Stimulated activated CD4-positive, alpha-beta T cell treated with anti-CD3 and anti-CD28 coated beads, Interleukin-1b, Interleukin-23, amount 100 ng/mL, for 24 hours (primary cell): ENCODE data around the gene ALK.

Experiments
- DNase-seq, 4 experiments: peaks; one replicate each; pipeline ENCODE4 v3.0.0-alpha.2; 2020; ENCODE audit warnings: low read depth in 4 of 4, low spot score in 1 of 4

The ALK gene

GRCh38 chr2:29343830-29344229, 577.6 kb downstream of the ALK start:
- no peak for DNase-seq

DNA sequence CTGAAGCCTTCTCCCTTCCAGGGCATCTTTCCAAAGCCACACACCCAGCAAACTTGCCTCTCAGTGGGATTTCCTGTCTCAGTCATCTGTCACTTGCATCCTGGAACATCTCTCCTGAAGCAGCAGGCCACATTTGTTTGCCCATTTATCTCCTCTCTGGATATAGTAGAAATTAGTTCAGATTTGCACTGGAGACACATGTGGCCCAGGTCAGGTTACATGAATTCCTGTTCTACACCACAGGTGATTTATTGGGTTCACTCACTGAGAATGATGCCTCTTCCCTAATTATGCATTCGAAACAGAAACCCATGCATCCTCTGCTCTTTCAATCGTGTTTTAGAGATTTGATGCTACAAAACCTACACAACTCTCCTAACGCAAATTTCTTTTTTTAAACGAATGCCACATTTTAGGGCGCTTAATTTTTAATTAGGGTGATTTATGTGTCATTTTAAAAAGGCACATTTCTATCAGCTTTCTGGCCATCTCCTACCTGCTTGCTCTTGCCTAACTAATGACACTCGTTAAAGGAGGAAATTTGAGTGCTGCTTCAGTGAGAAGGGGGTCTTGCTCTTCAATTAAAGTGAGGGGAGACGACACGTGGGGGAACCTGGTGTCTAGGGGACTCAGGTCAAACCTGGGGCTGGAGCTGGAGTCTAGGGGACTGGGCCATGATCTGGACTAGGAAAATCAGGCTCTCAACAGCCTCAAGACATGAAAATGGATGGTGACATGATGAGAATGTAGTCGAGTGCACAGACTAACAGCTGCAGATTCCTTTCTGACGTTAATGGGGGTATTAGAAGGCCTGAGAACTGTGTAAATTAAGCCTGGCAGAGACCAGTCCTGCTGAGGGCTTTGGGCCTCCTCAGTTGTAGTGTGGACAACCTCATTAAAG, 584.8 kb downstream of the ALK start:
- no peak for DNase-seq

- no peak for DNase-seq
Observed at GRCh38 chr2:29335396-29335795, 586.0 kb downstream of the ALK start.

DNA sequence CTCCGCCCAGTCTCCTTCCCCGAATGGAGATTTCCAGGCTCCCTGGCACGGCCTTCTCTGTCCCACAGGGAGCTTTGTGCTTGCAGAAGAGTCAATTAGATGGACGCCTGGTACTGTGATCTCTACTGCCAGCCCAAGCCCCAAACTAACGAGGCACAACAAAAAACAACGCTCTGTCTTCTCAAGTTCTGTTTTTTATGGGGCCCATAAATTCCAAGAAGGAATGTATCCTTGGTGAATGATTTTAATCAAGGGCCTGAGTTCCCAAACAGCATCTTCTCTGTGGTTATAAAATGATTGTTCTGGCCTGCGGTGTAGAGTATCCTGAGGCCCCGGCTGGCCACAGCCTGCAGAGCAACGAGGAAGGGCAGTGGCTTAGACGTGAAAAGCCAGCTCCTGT, 586.7 kb downstream of the ALK start:
- DNase-seq: no peak

GRCh38 chr2:29332540-29332939, 588.8 kb downstream of the ALK start:
- DNase-seq: no peak

DNA sequence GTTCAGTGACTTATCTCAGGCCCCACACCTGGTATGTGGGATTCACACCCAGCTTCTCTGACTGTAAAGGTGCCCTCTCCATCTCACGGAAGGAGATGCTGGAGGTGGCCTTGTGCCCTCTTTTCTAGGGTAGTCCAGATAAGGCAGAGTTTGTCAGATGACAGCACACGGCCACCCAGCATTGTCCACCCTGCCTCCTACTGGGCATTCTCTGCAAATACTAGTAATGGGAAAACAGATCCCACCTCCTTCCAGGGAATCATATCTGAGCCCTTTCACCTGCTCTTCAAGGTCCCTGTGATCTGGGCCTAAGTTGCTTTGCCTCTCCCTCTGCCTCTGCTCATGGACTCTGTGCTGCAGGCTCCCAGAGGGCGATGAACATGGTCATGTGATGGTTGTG, 591.5 kb downstream of the ALK start:
- DNase-seq: no peak

DNA sequence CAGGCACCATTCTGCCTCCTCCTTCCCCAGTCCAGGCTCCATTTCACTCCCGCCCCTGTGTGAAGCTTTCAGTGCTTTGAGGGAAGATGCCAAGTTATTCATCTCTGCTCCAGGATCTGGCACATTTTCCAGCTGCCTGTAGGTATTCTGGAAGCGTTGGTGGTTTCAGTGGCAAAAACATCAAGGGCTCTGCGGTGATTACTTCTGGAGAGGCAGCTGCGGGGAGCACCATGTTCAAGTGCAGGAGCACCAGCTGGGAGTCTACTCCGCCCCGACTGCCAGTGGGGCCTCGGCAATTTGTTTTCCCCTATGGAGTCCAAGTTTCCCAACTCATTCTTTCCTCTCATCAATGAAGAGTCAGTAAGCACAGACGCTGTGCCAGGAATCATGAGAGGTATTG, 594.5 kb downstream of the ALK start:
- DNase-seq: no peak

DNA sequence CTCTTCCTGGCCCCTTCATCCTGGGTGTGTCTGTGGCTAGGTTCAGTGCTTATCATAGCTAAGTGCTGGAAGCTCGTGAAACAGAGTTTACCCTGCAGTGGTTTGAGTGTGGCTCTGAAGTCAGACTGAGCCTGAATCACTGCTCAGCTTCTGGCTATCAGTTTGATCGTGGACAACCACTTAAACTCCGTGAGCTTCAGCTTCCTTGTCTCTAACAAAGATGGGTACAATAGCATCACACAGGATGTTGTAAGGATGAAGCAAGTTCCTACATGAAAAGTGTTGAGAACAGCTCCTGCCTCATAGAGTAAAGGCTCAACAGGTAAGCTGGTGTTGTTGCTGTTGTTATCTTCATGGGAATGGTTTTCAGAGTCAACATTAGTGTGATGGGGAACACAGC, 595.8 kb downstream of the ALK start:
- no peak for DNase-seq

DNA sequence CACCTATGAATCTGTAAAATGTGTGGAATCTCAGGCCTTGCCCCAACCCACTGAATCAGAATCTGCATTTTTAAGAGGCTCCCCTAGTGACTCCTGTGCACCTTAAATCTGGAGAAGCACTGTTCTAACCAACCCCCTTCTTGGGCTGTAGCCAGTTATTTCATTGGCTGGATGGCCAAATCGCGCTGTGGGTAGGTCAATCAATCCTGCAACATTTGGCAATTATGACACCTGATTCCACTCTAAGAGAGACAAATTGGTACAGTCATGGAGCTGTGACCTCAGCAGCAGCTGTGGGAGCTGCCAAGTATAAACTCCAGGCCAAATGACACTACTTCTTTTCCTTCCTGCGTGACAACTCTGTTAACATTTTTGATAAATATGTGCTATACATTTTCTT, 597.4 kb downstream of the ALK start:
- DNase-seq: no peak

GRCh38 chr2:29323301-29323700, 598.1 kb downstream of the ALK start:
- no peak for DNase-seq

GRCh38 chr2:29322011-29322410, 599.4 kb downstream of the ALK start:
- no peak for DNase-seq

GRCh38 chr2:29317801-29318485, 603.4 kb downstream of the ALK start:
- no peak for DNase-seq

- no peak for DNase-seq
Observed at GRCh38 chr2:29317077-29317517, 604.3 kb downstream of the ALK start.

DNA sequence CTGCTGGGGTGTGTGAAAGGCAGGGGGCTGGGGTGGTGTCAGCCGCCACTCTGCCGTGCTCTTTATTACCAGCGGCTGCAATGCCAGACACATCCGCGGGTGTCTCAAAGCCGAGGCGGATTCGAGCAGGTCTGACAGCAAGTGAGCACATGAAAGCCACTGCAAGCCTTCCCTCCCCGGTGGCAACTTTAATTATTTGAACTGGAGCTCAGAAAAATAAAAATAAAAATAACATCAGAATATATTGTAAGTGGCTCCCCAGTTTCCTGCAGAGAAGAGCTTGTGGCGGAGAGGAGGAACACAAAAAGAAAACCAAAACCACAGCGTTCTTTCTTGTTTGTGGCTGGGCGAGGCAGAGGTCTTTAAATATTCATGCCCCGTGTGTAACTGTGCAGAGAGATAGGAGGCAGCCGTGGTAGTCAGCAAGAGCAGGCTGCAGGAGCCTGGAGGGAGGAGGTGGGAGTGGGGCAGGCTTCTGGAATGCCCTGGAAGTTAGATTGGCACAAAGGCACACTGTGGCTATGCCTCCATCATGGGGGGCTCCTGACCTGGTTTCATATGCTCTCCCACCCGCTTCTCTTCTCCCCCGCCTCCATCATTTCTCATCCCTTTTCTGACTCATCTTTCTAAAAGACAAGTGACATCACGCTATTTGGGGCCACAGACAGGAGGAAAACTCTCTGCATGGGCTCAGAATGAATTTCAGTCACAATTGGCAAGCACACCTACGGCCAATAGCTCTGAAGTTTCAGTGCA, 606.4 kb downstream of the ALK start:
- DNase-seq: peak; percentile 16 to 38 (median 26)

DNA sequence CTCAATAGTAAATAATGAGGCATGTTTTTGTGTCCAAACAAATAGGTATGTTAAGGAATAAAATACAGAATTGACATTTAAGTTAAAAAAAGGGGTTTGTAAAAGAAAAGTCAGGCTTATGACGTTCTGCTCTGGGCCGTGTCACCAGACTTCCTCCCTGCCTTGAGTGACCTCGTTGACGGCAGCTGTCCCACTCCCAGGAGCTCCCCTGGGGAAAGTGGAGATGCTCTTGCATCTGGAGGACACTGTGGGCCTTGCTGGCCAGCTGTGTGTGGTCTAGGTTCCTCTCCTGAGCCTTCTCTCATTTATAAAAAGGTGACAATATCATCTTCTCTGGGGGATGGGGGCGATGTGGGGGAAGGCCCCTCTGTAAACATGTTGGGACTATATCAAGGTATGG, 609.9 kb downstream of the ALK start:
- no peak for DNase-seq

DNA sequence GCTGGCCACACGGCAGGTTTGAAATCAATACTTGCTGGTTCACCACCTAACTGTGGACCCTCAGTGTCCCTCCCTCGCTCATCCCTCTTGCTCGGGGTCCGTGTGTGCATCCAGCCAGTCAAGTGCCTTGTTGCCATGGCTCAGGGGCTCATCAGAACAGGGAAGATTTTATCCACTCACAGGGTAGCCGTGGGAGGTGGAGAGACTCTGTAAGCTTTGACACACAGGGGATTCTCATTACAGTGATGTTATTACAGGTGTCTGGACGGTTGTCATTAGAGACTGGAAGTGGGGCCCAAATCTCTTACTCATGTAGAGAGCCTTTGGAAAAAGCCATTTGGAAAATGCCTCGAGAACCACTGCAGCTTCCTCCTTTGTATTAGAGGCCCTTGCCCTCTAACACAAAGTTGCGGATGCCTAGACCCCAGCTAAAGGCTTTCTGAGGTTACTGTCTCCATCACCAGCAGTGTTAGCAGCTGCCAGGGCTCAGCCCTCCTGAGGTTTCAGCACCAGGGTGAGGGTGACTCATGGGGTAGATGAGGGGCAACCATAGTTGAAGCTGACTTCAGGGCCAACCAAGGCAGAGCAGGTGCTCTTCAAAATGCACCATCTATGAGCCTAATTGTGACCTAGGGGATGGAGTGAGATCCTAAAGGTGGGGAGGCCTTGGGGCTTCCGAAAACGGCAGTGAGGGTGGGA, 610.6 kb downstream of the ALK start:
- DNase-seq: no peak

GRCh38 chr2:29309090-29310029, 612.0 kb downstream of the ALK start:
- DNase-seq: peak in 3 of 4 experiments; percentile 18 to 30 (median 25)

DNA sequence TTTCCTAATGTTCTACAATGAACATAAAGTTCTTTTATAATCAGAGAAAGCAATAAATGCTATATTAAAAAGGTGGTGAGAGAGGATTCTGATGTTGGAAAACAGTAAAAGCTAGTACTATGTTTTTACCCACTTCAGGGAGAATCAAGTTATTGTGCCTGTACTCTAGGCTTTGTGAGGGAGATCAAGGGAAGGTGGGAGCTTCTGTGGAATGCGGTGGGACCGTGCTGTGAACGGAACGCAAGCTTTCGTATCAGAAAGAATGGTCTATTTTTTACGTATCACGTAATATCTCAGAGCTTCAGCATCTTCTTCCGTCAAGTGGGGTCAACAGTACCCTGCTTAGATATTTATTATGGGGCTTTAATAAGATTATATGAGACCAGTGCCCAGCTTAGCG, 613.0 kb downstream of the ALK start:
- DNase-seq: no peak

DNA sequence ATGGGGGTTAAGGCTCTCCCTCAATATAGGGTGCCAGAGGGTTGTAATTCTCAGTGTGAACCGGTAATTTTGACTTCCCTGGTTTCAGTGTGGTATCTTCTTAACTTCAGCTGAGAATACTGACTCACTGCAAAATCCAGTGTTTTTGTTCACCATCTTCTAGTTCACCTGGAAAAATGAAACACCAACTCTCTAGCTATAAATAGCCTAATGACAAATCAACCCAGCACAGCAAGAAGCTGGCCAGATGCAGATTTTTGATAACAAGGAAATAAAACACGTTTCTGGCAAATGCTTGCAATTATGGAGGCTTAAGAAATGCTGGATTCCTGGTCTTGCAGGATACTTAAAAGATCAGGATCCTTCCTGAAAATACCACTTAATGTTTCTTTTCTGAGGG, 613.9 kb downstream of the ALK start:
- no peak for DNase-seq

DNA sequence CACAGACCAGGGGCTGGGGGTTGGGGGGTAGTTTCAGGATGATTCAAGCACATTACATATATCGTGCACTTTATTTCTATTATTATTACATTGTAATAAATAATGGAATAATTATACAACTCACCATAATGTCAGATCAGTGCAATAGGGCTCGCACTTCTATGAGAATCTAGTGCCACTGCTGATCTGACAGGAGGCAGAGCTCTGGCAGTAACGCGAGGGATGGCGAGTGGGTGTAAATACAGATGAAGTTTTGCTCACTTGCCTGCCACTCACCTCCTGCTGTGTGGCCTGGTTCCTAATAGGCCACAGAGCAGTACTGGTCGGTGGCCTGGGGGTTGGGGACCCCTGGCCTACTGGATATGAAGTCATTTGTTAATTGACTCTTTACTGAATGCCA, 615.6 kb downstream of the ALK start:
- DNase-seq: no peak
